Measurements from ENCODE around the gene CDH18. TPM values are rescaled to one million over a fixed set of nuclear protein-coding genes. Genes with fewer than 3 reads are reported as not detected.

Gene CDH18, protein sequence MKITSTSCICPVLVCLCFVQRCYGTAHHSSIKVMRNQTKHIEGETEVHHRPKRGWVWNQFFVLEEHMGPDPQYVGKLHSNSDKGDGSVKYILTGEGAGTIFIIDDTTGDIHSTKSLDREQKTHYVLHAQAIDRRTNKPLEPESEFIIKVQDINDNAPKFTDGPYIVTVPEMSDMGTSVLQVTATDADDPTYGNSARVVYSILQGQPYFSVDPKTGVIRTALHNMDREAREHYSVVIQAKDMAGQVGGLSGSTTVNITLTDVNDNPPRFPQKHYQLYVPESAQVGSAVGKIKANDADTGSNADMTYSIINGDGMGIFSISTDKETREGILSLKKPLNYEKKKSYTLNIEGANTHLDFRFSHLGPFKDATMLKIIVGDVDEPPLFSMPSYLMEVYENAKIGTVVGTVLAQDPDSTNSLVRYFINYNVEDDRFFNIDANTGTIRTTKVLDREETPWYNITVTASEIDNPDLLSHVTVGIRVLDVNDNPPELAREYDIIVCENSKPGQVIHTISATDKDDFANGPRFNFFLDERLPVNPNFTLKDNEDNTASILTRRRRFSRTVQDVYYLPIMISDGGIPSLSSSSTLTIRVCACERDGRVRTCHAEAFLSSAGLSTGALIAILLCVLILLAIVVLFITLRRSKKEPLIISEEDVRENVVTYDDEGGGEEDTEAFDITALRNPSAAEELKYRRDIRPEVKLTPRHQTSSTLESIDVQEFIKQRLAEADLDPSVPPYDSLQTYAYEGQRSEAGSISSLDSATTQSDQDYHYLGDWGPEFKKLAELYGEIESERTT
- 2.7 and 4.1 TPM in 2 replicates for total RNA-seq

GRCh38 chr5:19987612-19988361 is at the start of gene CDH18:
TSS of gene CDH18 (minus strand) at chr5:19988200. CDS start at chr5:19838986, 149,214 bp downstream.

